ES-I3 (cell line): ENCODE measurements around the gene ANKLE1.
"Not testable (repeated sequence)": the region's sequence is repeated elsewhere in the genome, so short reads cannot be mapped to it uniquely, and the experiment has no call there.

Experiments
- H3K36me3 ChIP-seq: 2 replicates; pipeline ENCODE4 v1.6.1; 2013; ENCODE audit warnings: mild to moderate bottlenecking, low read length, control low read depth, moderate library complexity; ENCODE audit not compliant: insufficient read depth
- H3K4me1 ChIP-seq: 2 replicates; pipeline ENCODE4 v1.6.1; 2013; ENCODE audit warnings: mild to moderate bottlenecking, control low read depth, low read length; ENCODE audit not compliant: insufficient read depth
- H3K9ac ChIP-seq: 2 replicates; pipeline ENCODE4 v1.6.1; 2013; ENCODE audit warnings: low read depth, mild to moderate bottlenecking, low read length, moderate library complexity
- H3K9me3 ChIP-seq: 2 replicates; pipeline ENCODE4 v1.6.1; 2013; ENCODE audit warnings: mild to moderate bottlenecking, low read length, moderate library complexity; ENCODE audit not compliant: control insufficient read depth, insufficient read depth

The ANKLE1 gene

DNA sequence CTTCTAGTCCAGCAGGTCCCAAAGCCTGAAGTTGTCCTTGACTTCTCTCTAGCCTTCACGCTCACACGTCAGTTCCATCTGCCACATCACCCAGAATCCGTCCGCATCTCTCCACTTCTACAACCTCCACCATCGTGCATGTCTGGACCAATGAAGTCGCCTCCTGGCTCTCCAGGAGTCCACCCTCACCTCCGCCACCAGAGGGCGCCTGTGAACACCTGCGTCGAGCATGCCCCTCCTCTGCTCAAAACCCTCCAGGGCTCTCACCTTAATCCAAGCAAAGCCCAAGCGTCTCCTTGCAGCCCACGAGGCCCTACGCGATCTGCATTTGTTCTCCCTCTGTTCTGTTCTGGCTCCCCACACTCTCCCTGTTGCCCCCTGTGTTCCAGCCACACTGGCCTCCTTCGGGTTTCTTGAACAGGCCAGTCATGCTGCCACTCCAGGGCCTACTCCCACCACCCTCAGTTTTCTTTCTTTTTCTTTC is 20.8 kb upstream of the ANKLE1 start:
- H3K9ac ChIP-seq = 0 out of 2 replicates have a peak overlapping the region, but pooled peaks have one; percentile 7
- H3K4me1 ChIP-seq = peaks cover 9% of the 10 kb centered on the region
- H3K36me3 ChIP-seq = peaks cover 3% of the 10 kb centered on the region; the same call in 1 of the 2 replicates
- peaks cover 11% of the 10 kb centered on the region for H3K9me3 ChIP-seq

DNA sequence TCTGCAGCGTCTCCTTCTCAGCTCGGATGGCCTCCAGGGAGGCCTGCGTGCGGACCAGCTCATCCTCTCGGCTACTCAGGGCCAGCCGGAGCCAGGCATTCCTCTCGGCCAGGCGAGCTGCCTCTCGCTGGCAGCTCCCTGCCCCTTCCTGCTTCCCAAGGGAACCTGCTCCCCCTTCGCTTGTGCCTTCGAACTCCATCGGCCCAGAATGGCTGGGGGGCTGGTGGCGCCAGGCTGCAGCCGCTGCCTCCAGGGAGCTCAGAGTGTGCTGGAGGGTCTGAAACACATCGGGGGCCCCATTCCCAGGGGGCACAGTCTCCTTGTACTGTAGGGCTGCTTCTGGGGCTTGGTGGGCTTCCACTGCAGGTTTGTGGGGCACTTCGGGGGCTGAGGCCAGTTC is 19.1 kb upstream of the ANKLE1 start:
- H3K36me3 ChIP-seq = peaks cover 3% of the 10 kb centered on the region; the same call in 1 of the 2 replicates
- H3K9ac ChIP-seq = no peak overlapping the region
- peaks cover 11% of the 10 kb centered on the region for H3K9me3 ChIP-seq
- peaks cover 9% of the 10 kb centered on the region for H3K4me1 ChIP-seq

DNA sequence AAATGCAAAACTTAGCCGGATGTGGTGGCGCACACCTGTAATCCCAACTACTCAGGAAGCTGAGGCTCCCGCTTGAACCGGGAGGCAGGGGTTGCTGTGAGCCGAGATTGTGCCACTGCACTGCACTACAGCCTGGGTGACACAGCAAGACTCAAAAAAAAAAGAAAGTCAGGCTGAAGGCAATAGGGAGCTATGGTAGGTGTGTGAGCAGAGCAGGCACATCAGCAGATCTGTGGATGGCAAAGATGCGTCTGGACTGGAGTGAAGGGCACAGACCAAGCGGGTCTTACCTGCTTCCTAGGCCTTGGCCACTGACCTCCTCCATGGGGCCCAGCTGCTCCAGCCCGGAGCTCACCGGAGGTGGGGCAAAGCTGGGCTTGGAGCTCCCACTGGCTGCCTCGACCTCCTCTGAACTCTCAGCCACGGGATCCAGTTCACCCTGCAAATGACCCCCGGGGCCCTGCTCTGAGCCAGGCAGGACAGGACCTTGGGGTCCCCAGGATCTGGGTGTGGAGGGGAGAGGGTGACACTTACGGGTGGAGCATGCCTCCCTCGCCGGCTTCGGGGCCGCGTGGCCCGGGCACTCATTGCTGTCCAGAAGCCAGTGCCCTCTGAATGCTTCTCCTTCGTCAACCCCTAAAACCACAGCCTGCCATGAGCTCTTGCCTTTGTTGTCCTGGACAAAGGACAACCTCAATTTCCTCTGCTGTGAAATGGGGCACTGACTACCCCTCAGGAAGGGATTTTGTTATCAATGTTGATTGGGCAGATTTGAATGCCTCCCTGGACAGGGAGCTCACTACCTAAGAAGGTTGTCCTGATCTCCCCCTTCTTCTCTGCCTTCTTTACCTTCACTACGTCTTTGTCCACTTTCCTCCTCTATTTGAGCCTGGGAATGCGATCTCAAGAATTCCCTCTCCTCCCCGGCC is 17.7 kb upstream of the ANKLE1 start:
- Histone ChIP-seq H3K4me1 (peaks cover 9% of the 10 kb centered on the region), H3K9ac (no peak overlapping the region), H3K36me3 (peaks cover 7% of the 10 kb centered on the region), H3K9me3 (peaks cover 11% of the 10 kb centered on the region)

DNA sequence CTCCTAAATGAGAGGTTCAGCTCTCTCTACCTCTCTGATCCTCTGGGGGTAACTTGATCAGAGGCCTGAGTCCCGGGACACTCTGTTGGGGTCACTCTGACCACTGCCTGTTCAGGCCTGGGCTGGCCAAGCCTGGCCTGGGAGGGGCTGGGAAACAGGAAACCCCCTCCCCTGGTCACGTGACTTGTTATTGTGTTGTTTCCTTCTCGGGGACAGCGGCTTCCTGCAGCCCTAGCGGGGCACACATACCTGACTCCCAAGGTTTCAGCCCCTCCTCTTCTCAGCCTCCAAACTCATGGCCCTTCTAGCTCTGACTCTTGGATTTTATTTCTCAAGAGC is 17.1 kb upstream of the ANKLE1 start, which contains the start of gene USHBP1:
TSS of gene USHBP1 (minus strand) at position 105 of the 339 bp plus-strand sequence. CDS start 446 bp downstream, outside the sequence.
- Histone ChIP-seq H3K9me3 (peaks cover 5% of the 10 kb centered on the region), H3K4me1 (peaks cover 9% of the 10 kb centered on the region), H3K36me3 (peaks cover 3% of the 10 kb centered on the region; the same call in 1 of the 2 replicates), H3K9ac (no peak within 1 kb of the TSS)

DNA sequence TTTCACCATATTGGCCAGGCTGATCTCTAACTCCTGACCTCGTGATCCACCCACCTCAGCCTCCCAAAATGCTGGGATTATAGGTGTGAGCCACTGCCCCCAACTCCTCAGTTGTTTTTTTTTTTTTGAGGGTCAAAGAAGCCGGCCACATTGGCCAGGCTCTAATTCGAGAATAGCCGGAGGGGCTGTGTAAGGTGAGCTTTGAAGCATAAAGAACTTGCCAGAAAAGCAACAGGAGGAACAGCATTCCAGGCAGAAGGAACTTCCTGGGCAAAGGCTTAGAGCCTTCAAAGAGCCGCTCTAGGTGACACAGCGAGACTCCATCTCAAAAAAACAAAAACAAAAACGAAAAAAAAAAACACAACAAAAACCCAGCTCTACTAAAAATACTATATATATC is 15.7 kb upstream of the ANKLE1 start:
- H3K9me3 ChIP-seq = no peaks in the 10 kb centered on the region
- H3K36me3 ChIP-seq = peaks cover 4% of the 10 kb centered on the region
- H3K4me1 ChIP-seq = peaks cover 9% of the 10 kb centered on the region
- H3K9ac ChIP-seq = no peak overlapping the region

DNA sequence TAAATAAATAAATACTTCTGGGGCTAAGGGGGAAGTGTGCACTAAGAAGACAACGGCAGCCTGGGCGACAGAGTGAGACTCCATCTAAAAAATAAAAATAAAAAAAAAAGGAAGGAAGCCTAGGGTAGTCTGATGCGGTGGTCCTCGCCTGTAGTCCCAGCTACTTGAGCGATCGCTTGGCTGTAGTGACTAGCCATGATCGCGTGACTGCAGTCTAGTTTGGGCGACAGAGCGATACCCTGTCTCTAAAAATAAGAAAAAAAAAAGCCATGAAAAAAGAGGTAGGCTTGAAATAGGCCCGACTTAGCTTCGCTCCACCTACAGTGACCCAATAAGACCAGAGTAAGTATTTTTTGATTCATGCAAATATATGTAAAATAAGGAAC is 15.1 kb upstream of the ANKLE1 start:
- no peak overlapping the region; the same call in 1 of the 2 replicates for H3K9ac ChIP-seq
- H3K36me3 ChIP-seq = peaks cover 7% of the 10 kb centered on the region
- peaks cover 9% of the 10 kb centered on the region for H3K4me1 ChIP-seq

DNA sequence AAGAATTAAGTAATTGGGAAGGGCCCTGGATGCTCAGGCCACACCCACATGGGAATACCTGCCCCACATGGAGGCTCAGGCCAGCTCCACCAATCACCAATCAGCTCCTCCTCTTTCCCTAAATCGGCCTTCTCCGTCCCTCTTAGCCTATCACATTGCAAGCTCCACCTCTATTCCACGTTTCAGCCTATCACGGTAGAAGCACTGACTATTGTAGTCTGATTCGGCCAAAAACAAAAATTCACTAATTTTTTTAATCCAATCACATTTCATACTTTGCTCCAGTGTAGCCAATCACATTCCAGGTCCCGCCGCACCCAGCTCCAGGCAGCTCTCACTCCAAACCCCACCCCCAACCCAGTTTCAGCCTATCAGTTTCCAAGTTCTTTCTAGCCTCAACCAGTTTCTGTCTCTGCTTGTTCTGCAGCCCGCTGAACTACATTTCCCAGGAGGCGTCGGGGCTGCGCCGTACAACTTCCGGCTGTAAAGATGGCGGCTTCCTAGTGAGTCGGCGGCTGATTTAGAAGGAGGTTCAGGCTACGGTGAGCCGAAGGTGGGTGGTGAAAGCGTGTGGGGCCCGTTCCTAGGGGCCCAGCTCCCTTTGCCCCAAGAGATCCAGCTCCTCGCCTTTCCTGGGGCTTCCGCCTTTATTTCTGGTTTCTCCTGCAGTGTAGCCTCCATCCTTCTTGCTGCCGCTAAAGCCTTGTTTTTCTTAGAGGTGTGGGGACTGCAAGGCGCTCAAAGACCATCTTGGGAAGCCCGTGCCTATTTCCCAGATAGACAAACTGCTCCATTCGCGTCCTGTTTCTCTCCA is 14.5 kb upstream of the ANKLE1 start, which contains the start of gene BABAM1:
TSS of gene BABAM1 (plus strand) at position 469 of the 814 bp plus-strand sequence. CDS start 1,364 bp downstream, outside the sequence.
- Histone ChIP-seq H3K9me3 (no peaks in the 10 kb centered on the region), H3K4me1 (peaks cover 9% of the 10 kb centered on the region), H3K36me3 (peaks cover 7% of the 10 kb centered on the region), H3K9ac (peak within 1 kb of the TSS; percentile 89)

More for the DNA sequence above, 15.1 kb upstream of the ANKLE1 start:
- H3K9me3 ChIP-seq = no peaks in the 10 kb centered on the region

DNA sequence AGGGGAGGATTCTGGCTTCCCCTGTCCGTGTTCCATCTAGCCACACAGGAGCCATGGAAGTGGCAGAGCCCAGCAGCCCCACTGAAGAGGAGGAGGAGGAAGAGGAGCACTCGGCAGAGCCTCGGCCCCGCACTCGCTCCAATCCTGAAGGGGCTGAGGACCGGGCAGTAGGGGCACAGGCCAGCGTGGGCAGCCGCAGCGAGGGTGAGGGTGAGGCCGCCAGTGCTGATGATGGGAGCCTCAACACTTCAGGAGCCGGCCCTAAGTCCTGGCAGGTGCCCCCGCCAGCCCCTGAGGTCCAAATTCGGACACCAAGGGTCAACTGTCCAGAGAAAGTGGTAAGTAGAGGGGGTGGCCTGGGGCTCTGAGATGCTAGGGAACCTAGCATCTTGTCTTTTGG is 12.9 kb upstream of the ANKLE1 start:
- Histone ChIP-seq H3K9me3 (no peaks in the 10 kb centered on the region), H3K36me3 (peaks cover 13% of the 10 kb centered on the region), H3K4me1 (peaks cover 9% of the 10 kb centered on the region), H3K9ac (no peak overlapping the region)

DNA sequence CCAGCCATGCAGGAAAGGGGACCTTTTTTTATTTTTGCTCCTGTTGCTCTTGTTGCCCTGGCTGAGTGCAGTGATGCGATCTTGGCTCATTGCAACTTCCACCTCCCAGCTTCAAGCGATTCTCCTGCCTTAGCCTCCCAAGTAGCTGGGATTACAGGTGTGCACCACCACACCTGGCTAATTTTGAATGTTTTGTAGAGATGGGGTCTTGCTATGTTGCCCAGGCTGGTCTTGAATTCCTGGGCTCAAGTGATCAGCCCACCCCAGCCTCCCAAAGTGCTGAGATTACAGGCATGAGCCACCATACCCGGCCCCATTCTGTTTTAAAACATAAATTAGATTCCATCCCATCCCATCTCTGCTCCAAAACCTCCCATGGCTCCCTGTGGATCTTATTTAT is 6.8 kb upstream of the ANKLE1 start:
- not testable (repeated sequence) for H3K9ac ChIP-seq, H3K9me3 ChIP-seq, H3K4me1 ChIP-seq
- peaks cover 28% of the 10 kb centered on the region for H3K36me3 ChIP-seq

DNA sequence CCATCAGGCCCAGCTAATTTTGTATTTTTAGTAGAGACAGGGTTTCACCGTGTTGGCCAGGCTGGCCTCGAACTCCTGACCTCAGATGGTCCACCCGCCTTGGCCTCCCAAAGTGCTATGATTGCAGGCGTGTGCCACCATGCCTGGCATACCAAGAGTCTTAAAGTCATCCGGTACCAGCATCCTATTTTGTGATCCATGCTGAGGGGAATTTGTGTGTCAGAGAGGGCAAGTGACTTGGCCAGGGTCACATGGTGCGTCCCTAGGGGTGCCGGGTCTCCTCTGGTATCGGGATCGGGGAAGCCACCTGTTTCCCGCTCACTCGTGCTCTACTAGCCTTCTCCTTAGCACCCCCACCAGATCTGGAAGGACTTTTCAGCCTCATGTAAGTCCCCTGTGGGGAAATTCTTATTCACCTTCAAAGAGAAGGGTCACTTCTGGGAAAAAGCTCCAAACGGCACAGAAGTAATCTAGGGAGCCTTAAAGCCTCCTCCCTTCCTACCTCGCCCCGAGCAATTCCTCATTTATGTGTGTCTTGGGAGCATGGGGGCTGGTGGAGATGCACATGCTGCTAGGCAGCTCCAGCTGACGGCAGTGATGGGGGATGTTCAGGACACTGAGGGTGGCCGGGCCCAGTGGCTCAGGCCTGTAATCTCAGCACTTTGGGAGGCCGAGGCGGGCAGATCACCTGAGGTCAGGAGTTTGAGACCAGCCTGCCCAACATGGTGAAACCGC is 6.1 kb upstream of the ANKLE1 start:
- no peaks in the 10 kb centered on the region for H3K9me3 ChIP-seq
- H3K4me1 ChIP-seq = no peaks in the 10 kb centered on the region
- H3K36me3 ChIP-seq = peaks cover 28% of the 10 kb centered on the region
- no peak overlapping the region for H3K9ac ChIP-seq

DNA sequence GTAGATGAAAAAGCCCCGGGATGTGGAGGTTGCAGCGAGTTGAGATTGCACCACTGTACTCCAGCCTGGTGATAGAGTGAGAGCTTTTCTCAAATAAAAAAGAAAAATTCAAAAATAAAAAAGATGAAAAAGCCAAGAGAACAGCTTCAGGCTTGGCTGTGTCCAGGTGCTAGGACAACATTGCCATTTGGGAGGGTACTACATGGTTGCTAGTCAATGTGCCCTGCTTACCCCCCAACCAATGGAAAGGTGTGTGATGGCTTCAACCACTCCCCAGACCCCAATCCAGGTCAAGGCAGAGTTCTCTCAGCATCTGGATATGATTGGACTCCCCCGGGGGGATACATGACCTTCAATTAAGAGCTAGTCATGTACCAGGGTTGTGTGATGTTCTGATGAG is 2.3 kb upstream of the ANKLE1 start:
- no peaks in the 10 kb centered on the region for H3K9me3 ChIP-seq
- no peaks in the 10 kb centered on the region for H3K4me1 ChIP-seq
- peaks cover 12% of the 10 kb centered on the region for H3K36me3 ChIP-seq
- no peak overlapping the region for H3K9ac ChIP-seq

DNA sequence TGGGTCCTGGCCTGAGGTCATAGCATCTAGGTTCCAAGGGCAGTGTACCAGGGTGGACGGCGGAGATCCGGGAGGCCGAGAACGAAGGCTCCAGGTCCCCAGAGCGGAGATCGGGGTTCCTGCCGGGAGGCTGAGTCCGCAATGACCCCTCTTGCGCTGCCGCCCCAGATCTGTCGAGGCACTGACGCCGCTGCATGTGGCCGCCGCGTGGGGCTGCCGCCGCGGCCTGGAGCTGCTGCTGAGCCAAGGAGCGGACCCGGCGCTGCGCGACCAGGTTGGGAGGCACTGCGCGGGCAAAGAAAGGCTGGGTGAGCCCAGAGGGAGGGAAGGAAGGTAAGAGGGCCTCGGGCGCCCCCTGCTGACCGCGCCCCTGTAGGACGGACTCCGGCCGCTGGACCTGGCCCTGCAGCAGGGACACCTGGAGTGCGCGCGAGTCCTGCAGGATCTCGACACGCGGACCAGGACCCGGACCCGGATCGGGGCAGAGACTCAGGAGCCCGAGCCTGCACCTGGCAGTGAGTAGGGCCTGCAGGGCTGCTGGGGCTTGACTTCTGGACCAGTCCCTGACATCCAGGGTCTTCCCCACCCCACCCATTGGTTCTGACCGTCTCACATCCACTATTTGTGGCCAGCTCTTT is 906 bp downstream of the ANKLE1 start:
- Histone ChIP-seq H3K9ac (peak overlapping the region; percentile 49; the same call in 1 of the 2 replicates), H3K36me3 (peaks cover under 1% of the 10 kb centered on the region; the same call in 1 of the 2 replicates), H3K9me3 (no peaks in the 10 kb centered on the region), H3K4me1 (no peaks in the 10 kb centered on the region)

DNA sequence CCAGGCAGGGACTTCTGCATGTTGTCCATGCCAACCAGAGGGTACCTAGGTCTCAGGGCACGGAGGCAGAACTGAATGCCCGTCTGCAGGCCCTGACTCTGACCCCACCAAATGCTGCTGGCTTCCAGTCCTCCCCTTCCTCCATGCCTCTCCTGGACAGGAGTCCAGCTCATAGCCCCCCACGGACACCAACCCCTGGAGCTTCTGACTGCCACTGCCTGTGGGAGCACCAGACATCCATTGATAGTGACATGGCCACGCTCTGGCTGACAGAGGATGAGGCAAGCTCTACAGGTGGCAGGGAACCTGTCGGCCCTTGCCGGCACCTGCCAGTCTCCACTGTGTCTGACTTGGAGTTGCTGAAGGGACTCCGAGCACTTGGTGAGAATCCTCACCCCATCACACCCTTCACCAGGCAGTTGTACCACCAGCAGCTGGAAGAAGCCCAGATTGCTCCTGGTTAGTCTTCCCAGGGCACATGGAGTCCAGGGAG is 1.8 kb downstream of the ANKLE1 start:
- Histone ChIP-seq H3K4me1 (no peaks in the 10 kb centered on the region), H3K9me3 (no peaks in the 10 kb centered on the region), H3K36me3 (no peaks in the 10 kb centered on the region; the same call in 1 of the 2 replicates), H3K9ac (no peak overlapping the region)
